ENCODE measurements around the gene THAP11. TPM values are rescaled to one million over a fixed set of nuclear protein-coding genes. Genes with fewer than 3 reads are reported as not detected.
"Not testable (repeated sequence)": the region's sequence is repeated elsewhere in the genome, so short reads cannot be mapped to it uniquely, and the experiment has no call there.

The THAP11 gene
- total RNA-seq, 1 donor from 2014 or later: 85.4 TPM

GRCh38 chr16:67834242-67834614 is 7.9 kb upstream of the THAP11 start:
- TF ChIP-seq, protein P1, sequence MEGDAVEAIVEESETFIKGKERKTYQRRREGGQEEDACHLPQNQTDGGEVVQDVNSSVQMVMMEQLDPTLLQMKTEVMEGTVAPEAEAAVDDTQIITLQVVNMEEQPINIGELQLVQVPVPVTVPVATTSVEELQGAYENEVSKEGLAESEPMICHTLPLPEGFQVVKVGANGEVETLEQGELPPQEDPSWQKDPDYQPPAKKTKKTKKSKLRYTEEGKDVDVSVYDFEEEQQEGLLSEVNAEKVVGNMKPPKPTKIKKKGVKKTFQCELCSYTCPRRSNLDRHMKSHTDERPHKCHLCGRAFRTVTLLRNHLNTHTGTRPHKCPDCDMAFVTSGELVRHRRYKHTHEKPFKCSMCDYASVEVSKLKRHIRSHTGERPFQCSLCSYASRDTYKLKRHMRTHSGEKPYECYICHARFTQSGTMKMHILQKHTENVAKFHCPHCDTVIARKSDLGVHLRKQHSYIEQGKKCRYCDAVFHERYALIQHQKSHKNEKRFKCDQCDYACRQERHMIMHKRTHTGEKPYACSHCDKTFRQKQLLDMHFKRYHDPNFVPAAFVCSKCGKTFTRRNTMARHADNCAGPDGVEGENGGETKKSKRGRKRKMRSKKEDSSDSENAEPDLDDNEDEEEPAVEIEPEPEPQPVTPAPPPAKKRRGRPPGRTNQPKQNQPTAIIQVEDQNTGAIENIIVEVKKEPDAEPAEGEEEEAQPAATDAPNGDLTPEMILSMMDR (IDR thresholded peaks at IDR 0.05): no peak
- intact Hi-C loops (cut with DNase I): loop anchor here (5.0 kb wide), 1 partner anchor 38 kb away; the partner anchor contains the start of gene EDC4
- peaks cover 26 to 30% of the 10 kb centered on the region in 2 donors for H3K36me3 ChIP-seq
- H3K9me3 ChIP-seq: no peaks in the 10 kb centered on the region
- H3K4me1 ChIP-seq: peaks cover 0 to 8% of the 10 kb centered on the region in 2 donors
- no peak for DNase-seq (ENCODE audit: low spot score in 2 of 2)
- H3K4me3 ChIP-seq: peak overlapping the region; percentile 79 to 80
- no peaks in the 10 kb centered on the region for H3K27me3 ChIP-seq
- peak overlapping the region; percentile 69 for H3K27ac ChIP-seq

GRCh38 chr16:67837190-67837589 is 4.9 kb upstream of the THAP11 start:
- DNase-seq (ENCODE audit: low spot score in 2 of 2); H3K4me3 ChIP-seq; intact Hi-C loops (cut with DNase I); H3K9me3 ChIP-seq; H3K36me3 ChIP-seq; H3K27ac ChIP-seq; H3K27me3 ChIP-seq: not testable (repeated sequence)
- H3K4me1 ChIP-seq: peaks cover 0 to 12% of the 10 kb centered on the region in 2 donors

DNA sequence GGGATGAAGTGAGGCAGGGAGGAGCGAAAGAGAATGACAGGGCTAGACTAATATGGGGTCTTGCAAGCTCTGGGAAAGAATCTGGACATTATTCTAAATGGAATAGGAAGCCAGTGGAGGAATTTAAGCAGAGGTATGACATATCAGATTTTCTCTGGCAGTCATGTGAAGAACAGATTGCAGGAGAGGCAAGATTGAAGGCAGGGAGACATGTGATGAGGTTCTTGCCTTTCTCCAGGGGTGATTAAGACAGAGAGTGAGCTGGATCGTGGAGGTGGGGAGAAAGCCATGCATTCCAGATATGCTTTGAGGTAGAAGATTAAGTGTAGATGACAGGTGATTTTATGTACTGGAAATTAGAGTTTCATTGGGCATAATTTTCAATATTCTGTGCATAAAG is 4.3 kb upstream of the THAP11 start:
- Histone ChIP-seq H3K4me1 (peaks cover 3 to 12% of the 10 kb centered on the region in 2 donors), H3K27ac (no peak overlapping the region), H3K4me3 (no peak overlapping the region), H3K36me3 (no peaks in the 10 kb centered on the region), H3K27me3 (no peaks in the 10 kb centered on the region), H3K9me3 (no peaks in the 10 kb centered on the region)
- intact Hi-C loops (cut with DNase I): no loop called here
- TF ChIP-seq, protein P1 (IDR thresholded peaks at IDR 0.05): no peak
- DNase-seq (ENCODE audit: low spot score in 2 of 2): no peak

DNA sequence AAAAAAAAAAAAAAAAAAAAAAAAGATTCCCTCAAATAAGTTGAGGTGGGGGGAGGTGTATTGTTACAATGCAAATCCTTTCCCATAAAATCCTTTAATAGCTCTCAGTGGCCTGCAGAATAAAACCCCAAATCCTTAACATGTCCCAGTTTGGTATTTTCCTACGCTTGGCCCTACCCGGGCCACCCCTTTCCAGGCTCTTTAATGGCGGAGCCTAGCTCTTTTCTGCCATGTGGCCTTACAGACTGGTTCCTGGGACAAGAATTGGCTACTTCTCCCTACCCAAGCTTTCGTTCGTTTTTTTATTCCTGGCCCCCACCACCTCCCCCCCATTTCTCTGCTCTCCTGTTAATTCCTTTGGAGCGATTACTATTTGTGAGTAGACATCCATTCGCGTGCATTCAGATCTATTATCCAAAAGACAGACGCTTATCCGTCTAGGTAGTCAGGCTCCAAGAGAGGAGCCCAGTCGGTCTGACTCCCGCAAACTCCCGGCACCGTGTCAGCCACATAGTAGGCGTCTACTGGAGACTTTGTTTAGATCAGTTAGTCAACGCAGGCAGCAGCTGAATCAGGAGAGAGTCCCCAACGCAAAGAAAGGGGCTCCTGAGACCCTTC is 813 bp upstream of the THAP11 start:
- peak overlapping the region; percentile 98 to 100 for H3K27ac ChIP-seq
- intact Hi-C loops (cut with DNase I): loop anchor here (10.0 kb wide), 2 partner anchors 597 to 1493 kb away; partner anchors contain the start of genes COG8, FHOD1, NIP7 and PDF
- no peak for DNase-seq (ENCODE audit: low spot score in 2 of 2)

GRCh38 chr16:67842509-67843342 is 606 bp downstream of the THAP11 start:
- intact Hi-C loops (cut with DNase I): loop anchor here (1.0 to 10.0 kb wide), 4 partner anchors 21 to 1492 kb away; partner anchors contain the start of genes COG8, FHOD1, NIP7 and PDF
- peak in 1 of 2 donors; percentile 81 for DNase-seq (ENCODE audit: low spot score in 2 of 2)
- no peaks in the 10 kb centered on the region for H3K9me3 ChIP-seq
- TF ChIP-seq, protein P1 (IDR thresholded peaks at IDR 0.05): peak in 2 of 3 experiments; percentile 4 to 40
- H3K27ac ChIP-seq: peak overlapping the region; percentile 98 to 100
- H3K4me1 ChIP-seq: peaks cover 31 to 33% of the 10 kb centered on the region in 2 donors
- no peaks in the 10 kb centered on the region for H3K36me3 ChIP-seq
- peak overlapping the region; percentile 86 to 96 for H3K4me3 ChIP-seq
- H3K27me3 ChIP-seq: no peaks in the 10 kb centered on the region

More for the DNA sequence above, 813 bp upstream of the THAP11 start:
- no peaks in the 10 kb centered on the region for H3K9me3 ChIP-seq
- peaks cover 30 to 31% of the 10 kb centered on the region in 2 donors for H3K4me1 ChIP-seq
- TF ChIP-seq, protein P1 (IDR thresholded peaks at IDR 0.05): no peak
- no peaks in the 10 kb centered on the region for H3K27me3 ChIP-seq
- peak overlapping the region; percentile 86 to 96 for H3K4me3 ChIP-seq
- no peaks in the 10 kb centered on the region for H3K36me3 ChIP-seq
